Left ventricle myocardium inferior (tissue), 1 donor: Measurements from ENCODE around the gene S100A9. TPM values are rescaled to one million over a fixed set of nuclear protein-coding genes. Genes with fewer than 3 reads are reported as not detected.
"Not testable (repeated sequence)": the region's sequence is repeated elsewhere in the genome, so short reads cannot be mapped to it uniquely, and the experiment has no call there.

Experiments
- DNase-seq: peaks from one replicate; pipeline ENCODE4 v3.0.0-alpha.2; 2020
- H3K27ac ChIP-seq: fragments of 200-600 bp; replicated peaks from 2 replicates; pipeline ENCODE4 v1.8.0; 2021
- H3K27me3 ChIP-seq: fragments of 200-600 bp; 2 replicates; pipeline ENCODE4 v1.8.0; 2021; ENCODE audit warnings: low read depth
- H3K36me3 ChIP-seq: fragments of 200-600 bp; 2 replicates; pipeline ENCODE4 v1.8.0; 2021
- H3K4me1 ChIP-seq: fragments of 200-600 bp; 2 replicates; pipeline ENCODE4 v1.8.0; 2021
- H3K4me3 ChIP-seq: fragments of 200-600 bp; 2 replicates; pipeline ENCODE4 v1.8.0; 2021; ENCODE audit warnings: mild to moderate bottlenecking, moderate library complexity
- H3K9me3 ChIP-seq: fragments of 200-600 bp; replicated peaks from 2 replicates; pipeline ENCODE4 v1.8.0; 2021
- intact Hi-C: fragments of 100-400 bp; cut with micrococcal nuclease; formaldehyde crosslinking; loops from one replicate; pipeline ENCODE4 v1.11.0; 2022
- total RNA-seq: library from RNA; stranded (reverse); fragmentation: NEBNext Ultra II Directional; extraction: Animal tissue kit (Norgen Biotek cat#: 25700); gene quantifications from one replicate; pipeline ENCODE4 v1.2.1, GENCODE V29; 2021
- TF ChIP-seq, protein P1 (sequence below): fragments of 200-600 bp; IDR thresholded peaks from 2 replicates; pipeline ENCODE4 v1.8.0; 2021; ENCODE audit warnings: antibody characterized with exemption, mild to moderate bottlenecking, borderline replicate concordance
- donor health status: DM: no; HTN: yes; CAD: no; lungs with severe emphysema.

S100A9 gene
- total RNA-seq, 1 donor from 2014 or later = 62.2 TPM

GRCh38 chr1:153313288-153313687, 44.4 kb upstream of the S100A9 start:
- Histone ChIP-seq H3K4me1 (no peaks in the 10 kb centered on the region), H3K36me3 (no peaks in the 10 kb centered on the region), H3K27me3 (peaks cover 23% of the 10 kb centered on the region), H3K4me3 (no peak overlapping the region), H3K27ac (no peak overlapping the region), H3K9me3 (peaks cover 16% of the 10 kb centered on the region)
- no peak for DNase-seq
- TF ChIP-seq, protein P1, sequence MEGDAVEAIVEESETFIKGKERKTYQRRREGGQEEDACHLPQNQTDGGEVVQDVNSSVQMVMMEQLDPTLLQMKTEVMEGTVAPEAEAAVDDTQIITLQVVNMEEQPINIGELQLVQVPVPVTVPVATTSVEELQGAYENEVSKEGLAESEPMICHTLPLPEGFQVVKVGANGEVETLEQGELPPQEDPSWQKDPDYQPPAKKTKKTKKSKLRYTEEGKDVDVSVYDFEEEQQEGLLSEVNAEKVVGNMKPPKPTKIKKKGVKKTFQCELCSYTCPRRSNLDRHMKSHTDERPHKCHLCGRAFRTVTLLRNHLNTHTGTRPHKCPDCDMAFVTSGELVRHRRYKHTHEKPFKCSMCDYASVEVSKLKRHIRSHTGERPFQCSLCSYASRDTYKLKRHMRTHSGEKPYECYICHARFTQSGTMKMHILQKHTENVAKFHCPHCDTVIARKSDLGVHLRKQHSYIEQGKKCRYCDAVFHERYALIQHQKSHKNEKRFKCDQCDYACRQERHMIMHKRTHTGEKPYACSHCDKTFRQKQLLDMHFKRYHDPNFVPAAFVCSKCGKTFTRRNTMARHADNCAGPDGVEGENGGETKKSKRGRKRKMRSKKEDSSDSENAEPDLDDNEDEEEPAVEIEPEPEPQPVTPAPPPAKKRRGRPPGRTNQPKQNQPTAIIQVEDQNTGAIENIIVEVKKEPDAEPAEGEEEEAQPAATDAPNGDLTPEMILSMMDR = no peak
- intact Hi-C loops = no loop called here

DNA sequence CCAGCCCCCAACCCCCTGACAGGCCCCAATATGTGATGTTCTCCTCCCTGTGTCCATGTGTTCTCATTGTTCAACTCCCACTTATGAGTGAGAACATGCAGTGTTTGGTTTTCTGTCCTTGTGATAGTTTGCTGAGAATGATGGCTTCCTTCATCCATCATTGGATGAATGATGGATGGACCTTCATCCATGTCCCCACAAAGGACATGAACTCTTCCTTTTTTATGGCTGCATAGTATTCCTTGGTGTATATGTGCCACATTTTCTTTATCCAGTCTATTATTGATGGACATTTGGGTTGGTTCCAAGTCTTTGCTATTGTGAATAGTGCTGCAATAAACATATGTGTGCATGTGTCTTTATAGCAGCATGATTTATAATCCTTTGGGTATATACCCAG, 43.3 kb upstream of the S100A9 start:
- H3K9me3 ChIP-seq = peaks cover 16% of the 10 kb centered on the region
- H3K4me1 ChIP-seq, intact Hi-C loops, DNase-seq, H3K4me3 ChIP-seq, H3K36me3 ChIP-seq, H3K27ac ChIP-seq: not testable (repeated sequence)
- peaks cover 12% of the 10 kb centered on the region for H3K27me3 ChIP-seq

DNA sequence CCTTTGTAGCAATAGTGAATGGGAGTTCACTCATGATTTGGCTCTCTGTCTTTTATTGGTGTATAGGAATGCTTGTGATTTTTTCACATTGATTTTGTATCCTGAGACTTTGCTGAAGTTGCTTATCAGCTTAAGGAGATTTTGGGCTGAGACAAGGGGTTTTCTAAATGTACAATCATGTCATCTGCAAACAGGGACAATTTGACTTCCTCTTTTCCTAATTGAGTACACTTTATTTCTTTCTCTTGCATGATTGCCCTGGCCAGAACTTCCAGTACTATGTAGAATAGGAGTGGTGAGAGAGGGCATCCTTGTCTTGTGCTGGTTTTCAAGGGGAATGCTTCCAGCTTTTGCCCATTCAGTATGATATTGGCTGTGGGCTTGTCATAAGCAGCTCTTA, 41.6 kb upstream of the S100A9 start:
- H3K27ac ChIP-seq, intact Hi-C loops, H3K36me3 ChIP-seq, H3K4me3 ChIP-seq, DNase-seq, H3K4me1 ChIP-seq: not testable (repeated sequence)
- Histone ChIP-seq H3K27me3 (peaks cover 25% of the 10 kb centered on the region), H3K9me3 (peaks cover 22% of the 10 kb centered on the region)

DNA sequence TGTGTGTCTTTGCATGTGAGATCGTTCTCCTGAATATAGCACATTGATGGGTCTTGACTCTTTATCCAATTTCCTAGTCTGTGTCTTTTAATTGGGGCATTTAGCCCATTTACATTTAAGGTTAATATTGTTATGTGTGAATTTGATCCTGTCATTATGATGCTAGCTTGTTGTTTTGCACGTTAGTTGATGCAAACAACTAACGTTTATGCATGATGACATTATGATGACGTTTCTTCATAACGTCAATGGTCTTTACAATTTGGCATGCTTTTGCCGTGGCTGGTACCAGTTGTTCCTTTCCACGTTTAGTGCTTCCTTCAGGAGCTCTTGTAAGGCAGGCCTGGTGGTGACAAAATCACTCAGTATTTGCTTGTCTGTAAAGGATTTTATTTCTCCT, 39.5 kb upstream of the S100A9 start:
- H3K27ac ChIP-seq, DNase-seq, intact Hi-C loops, H3K4me3 ChIP-seq, H3K36me3 ChIP-seq, H3K4me1 ChIP-seq: not testable (repeated sequence)
- H3K9me3 ChIP-seq = peaks cover 43% of the 10 kb centered on the region
- peaks cover 19% of the 10 kb centered on the region for H3K27me3 ChIP-seq

DNA sequence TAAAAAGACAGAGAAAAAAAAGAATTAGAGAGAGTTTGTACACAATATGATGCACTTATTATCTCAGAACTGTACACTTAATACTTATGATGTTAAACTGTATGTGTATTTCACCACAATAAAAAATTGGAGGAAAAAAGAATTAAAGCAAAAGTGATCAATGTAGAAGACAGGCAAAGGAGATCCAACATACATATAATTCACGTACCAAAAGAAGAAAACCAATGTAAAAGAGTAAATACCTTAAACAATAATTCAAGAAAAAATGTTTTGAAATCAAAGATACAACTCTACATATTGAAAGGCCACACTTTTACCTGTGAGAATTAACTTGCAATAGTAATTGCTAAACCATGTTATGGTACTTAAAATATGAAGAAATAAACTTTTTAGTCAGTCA, 35.1 kb upstream of the S100A9 start:
- Histone ChIP-seq H3K4me3 (no peak overlapping the region), H3K27ac (no peak overlapping the region), H3K9me3 (peaks cover 51% of the 10 kb centered on the region), H3K4me1 (no peaks in the 10 kb centered on the region), H3K27me3 (peaks cover 17% of the 10 kb centered on the region), H3K36me3 (no peaks in the 10 kb centered on the region)
- intact Hi-C loops = no loop called here
- TF ChIP-seq, protein P1 = no peak
- no peak for DNase-seq

DNA sequence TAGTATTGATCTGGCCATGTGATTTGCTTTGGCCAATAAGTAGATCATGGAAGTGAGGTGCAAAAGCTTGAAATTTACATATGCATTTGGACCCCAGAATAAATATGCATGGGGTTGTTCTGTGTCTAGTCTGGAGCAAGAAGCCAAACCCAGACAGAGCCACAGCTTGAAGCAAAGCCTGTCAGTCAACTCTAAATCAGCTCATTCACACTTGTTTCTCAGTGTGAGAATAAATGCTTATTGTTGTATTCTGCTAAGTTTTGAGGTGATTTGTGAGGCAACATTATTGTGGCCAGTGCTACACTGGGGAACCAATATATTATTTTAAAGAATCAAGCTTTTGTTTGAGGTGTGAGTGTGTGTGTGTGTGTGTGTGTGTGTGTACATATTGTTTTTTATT, 32.7 kb upstream of the S100A9 start:
- Histone ChIP-seq H3K4me1 (no peaks in the 10 kb centered on the region), H3K4me3 (no peak overlapping the region), H3K27me3 (peaks cover 13% of the 10 kb centered on the region), H3K9me3 (peaks cover 75% of the 10 kb centered on the region), H3K27ac (no peak overlapping the region), H3K36me3 (no peaks in the 10 kb centered on the region)
- TF ChIP-seq, protein P1 = no peak
- DNase-seq = no peak
- intact Hi-C loops = no loop called here

DNA sequence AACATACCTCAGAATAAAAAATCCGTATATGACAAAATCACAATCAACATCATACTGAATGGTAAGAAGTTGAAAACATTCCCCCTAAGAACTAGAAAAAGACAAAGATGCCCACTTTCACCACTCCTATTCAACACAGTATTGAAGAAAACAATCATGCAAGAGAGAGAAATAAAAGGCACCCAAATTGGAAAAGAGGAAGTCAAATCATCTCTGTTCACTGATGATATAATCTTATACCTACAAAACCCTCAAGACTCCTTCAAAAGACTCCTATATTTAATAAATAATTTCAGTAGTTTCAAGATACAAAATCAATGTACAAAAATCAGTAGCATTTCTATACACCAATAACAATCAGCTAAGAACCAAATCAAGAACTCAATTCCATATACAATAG, 23.8 kb upstream of the S100A9 start:
- TF ChIP-seq, protein P1 = no peak
- no peak overlapping the region for H3K27ac ChIP-seq
- H3K36me3 ChIP-seq = no peaks in the 10 kb centered on the region
- intact Hi-C loops = no loop called here
- H3K4me3 ChIP-seq = no peak overlapping the region
- peaks cover 24% of the 10 kb centered on the region for H3K9me3 ChIP-seq
- H3K4me1 ChIP-seq = no peaks in the 10 kb centered on the region
- no peak for DNase-seq
- H3K27me3 ChIP-seq = peaks cover 28% of the 10 kb centered on the region
